Left renal cortex interstitium (tissue), 4 donors: ENCODE data around the gene NTN3. TPM values are rescaled to one million over a fixed set of nuclear protein-coding genes. Genes with fewer than 3 reads are reported as not detected.

Experiments used
- DNase-seq, 4 donors: peaks; one replicate each; pipeline ENCODE4 v3.0.0-alpha.2; 2013; ENCODE audit warnings: low read depth in 4 of 4, low spot score in 2 of 4, missing footprints in 1 of 4
- polyA plus RNA-seq, 4 donors: library from polyadenylated mRNA; unstranded; fragments of 120-200 nt; gene quantifications; one replicate each; pipeline ENCODE4 v1.2.1, GENCODE V29; 2013; ENCODE audit not compliant: insufficient read length in 4 of 4

The NTN3 gene
- polyA plus RNA-seq, 4 donors = 1.9 to 5.0 (median 3.8) TPM

- DNase-seq = no peak
Measured at GRCh38 chr16:2465653-2466415, 5.3 kb upstream of the NTN3 start.

- no peak for DNase-seq
Measured at GRCh38 chr16:2466667-2467527, 4.2 kb upstream of the NTN3 start.

GRCh38 chr16:2467528-2468232 lies 3.4 kb upstream of the NTN3 start:
- no peak for DNase-seq

- DNase-seq = no peak
Measured at GRCh38 chr16:2468233-2468724, 2.8 kb upstream of the NTN3 start.

GRCh38 chr16:2468725-2469398 lies 2.2 kb upstream of the NTN3 start:
- no peak for DNase-seq

GRCh38 chr16:2469399-2470233 lies 1.5 kb upstream of the NTN3 start:
- no peak for DNase-seq

GRCh38 chr16:2470234-2470601 lies 879 bp upstream of the NTN3 start:
- no peak for DNase-seq

- DNase-seq = no peak
Measured at GRCh38 chr16:2470603-2471015, 488 bp upstream of the NTN3 start.

- no peak for DNase-seq
Measured at GRCh38 chr16:2471653-2472487, 773 bp downstream of the NTN3 start.

- no peak for DNase-seq
Measured at GRCh38 chr16:2472488-2472864, 1.4 kb downstream of the NTN3 start.

GRCh38 chr16:2472885-2473445 lies 1.9 kb downstream of the NTN3 start:
- no peak for DNase-seq

- DNase-seq = no peak
Measured at GRCh38 chr16:2473446-2473926, 2.4 kb downstream of the NTN3 start.

- DNase-seq = no peak
Measured at GRCh38 chr16:2473999-2474876, 3.1 kb downstream of the NTN3 start.

GRCh38 chr16:2474877-2475412 lies 3.8 kb downstream of the NTN3 start, which contains the start of gene TBC1D24:
TSS of gene TBC1D24 (plus strand) at chr16:2475127. CDS start at chr16:2496149, 21,022 bp downstream.
- DNase-seq = peak in 1 of 4 donors; percentile 79

- no peak for DNase-seq
Measured at GRCh38 chr16:2475413-2476344, 4.6 kb downstream of the NTN3 start.

- DNase-seq = no peak
Measured at GRCh38 chr16:2476345-2476720, 5.2 kb downstream of the NTN3 start.
